Keratinocyte (primary cell): ENCODE data around the gene CCL27. TPM values are rescaled to one million over a fixed set of nuclear protein-coding genes. Genes with fewer than 3 reads are reported as not detected.

Experiments used
- DNase-seq: peaks from one replicate; pipeline ENCODE4 v3.0.0-alpha.2; 2011; ENCODE audit warnings: low read depth, missing footprints, low spot score
- FAIRE-seq: peaks from 2 replicates; lab custom pipeline; 2011; peaks lifted over from hg19 to GRCh38; lab: Jason Lieb, UNC
- H2AFZ ChIP-seq: 2 replicates; pipeline ENCODE4 v1.6.0; 2012; ENCODE audit warnings: low read length, control low read depth, inconsistent platforms; ENCODE audit not compliant: control insufficient read depth
- H3K27ac ChIP-seq: 2 replicates; pipeline ENCODE4 v1.5.1; 2011; ENCODE audit warnings: low read length; ENCODE audit not compliant: control insufficient read depth, insufficient read depth
- H3K27me3 ChIP-seq: 3 replicates; pipeline ENCODE4 v1.6.0; 2011; ENCODE audit warnings: low read length; ENCODE audit not compliant: control insufficient read depth, insufficient read depth; ENCODE audit errors: extremely low read depth
- H3K36me3 ChIP-seq, 2 experiments: 2 replicates in 1 of 2; 3 replicates in 1 of 2; pipeline ENCODE4 v1.5.1; 2011; ENCODE audit warnings: low read length in 2 of 2, mild to moderate bottlenecking in 1 of 2; ENCODE audit not compliant: control insufficient read depth in 2 of 2, insufficient read depth in 2 of 2; ENCODE audit errors: extremely low read depth in 1 of 2
- H3K4me1 ChIP-seq: 3 replicates; pipeline ENCODE4 v1.5.1; 2011; ENCODE audit warnings: low read length; ENCODE audit not compliant: control insufficient read depth, insufficient read depth; ENCODE audit errors: extremely low read depth
- H3K4me2 ChIP-seq: 3 replicates; pipeline ENCODE4 v1.6.0; 2011; ENCODE audit warnings: low read depth, low read length; ENCODE audit not compliant: control insufficient read depth, insufficient read depth; ENCODE audit errors: extremely low read depth
- H3K4me3 ChIP-seq, 3 experiments: fragments of 200-600 bp in 1 of 3; sonication (generic) in 1 of 3; 2 replicates in 2 of 3; 3 replicates in 1 of 3; pipeline ENCODE4 v1.5.1; 2011 to 2016; ENCODE audit warnings: low read length in 3 of 3, mild to moderate bottlenecking in 3 of 3, control low read depth in 2 of 3, inconsistent platforms in 1 of 3, low read depth in 1 of 3, mixed read lengths in 1 of 3, mixed run types in 1 of 3, moderate library complexity in 1 of 3; ENCODE audit not compliant: control insufficient read depth in 2 of 3, insufficient read depth in 2 of 3; ENCODE audit errors: extremely low read depth in 1 of 3
- H3K79me2 ChIP-seq: 2 replicates; pipeline ENCODE4 v1.6.0; 2012; ENCODE audit warnings: low read length; ENCODE audit not compliant: control insufficient read depth, insufficient read depth
- H3K9ac ChIP-seq: 3 replicates; pipeline ENCODE4 v1.6.0; 2011; ENCODE audit warnings: low read length; ENCODE audit not compliant: control insufficient read depth, insufficient read depth; ENCODE audit errors: extremely low read depth
- H3K9me1 ChIP-seq: 3 replicates; pipeline ENCODE4 v1.6.0; 2011; ENCODE audit warnings: low read length; ENCODE audit not compliant: control insufficient read depth, insufficient read depth; ENCODE audit errors: extremely low read depth
- H3K9me3 ChIP-seq: 2 replicates; pipeline ENCODE4 v1.5.1; 2012; ENCODE audit warnings: low read depth, low read length; ENCODE audit not compliant: control insufficient read depth
- H4K20me1 ChIP-seq: 3 replicates; pipeline ENCODE4 v1.6.0; 2011; ENCODE audit warnings: low read length; ENCODE audit not compliant: control insufficient read depth, insufficient read depth; ENCODE audit errors: extremely low read depth
- EZH2 ChIP-seq: IDR thresholded peaks from one replicate; pipeline ENCODE4 v1.6.1; 2012; ENCODE audit warnings: inconsistent platforms, mild to moderate bottlenecking, low read length, moderate library complexity
- dilution Hi-C: fragments of 300-500 bp; cut with MboI; formaldehyde crosslinking; loops from one replicate; pipeline ENCODE4 v1.7.0; 2020; ENCODE audit warnings: low sequenced_read_pairs; ENCODE audit not compliant: extremely low pct_ligation_motif_present
- polyA plus RNA-seq, 5 experiments: library from polyadenylated mRNA; depleted of rRNA in 3 of 5; stranded (reverse) in 3 of 5; stranded (forward) in 1 of 5; unstranded in 1 of 5; fragments of >200 nt; gene quantifications; 1 replicate in 1 of 5; 2 replicates in 3 of 5; 3 replicates in 1 of 5; pipeline versions ENCODE4 v1.2.1 to v1.2.3, GENCODE V29; 2011 to 2012; ENCODE audit warnings: missing spikeins in 2 of 5, low read depth in 1 of 5, low replicate concordance in 1 of 5
- TF ChIP-seq, protein P1 (sequence below), 3 experiments: IDR thresholded peaks in 1 of 3; conservative IDR thresholded peaks in 1 of 3; optimal IDR thresholded peaks in 1 of 3; 2 replicates in 2 of 3; 3 replicates in 1 of 3; pipeline versions ENCODE3 to v1.5.1; 2011; ENCODE audit warnings: low read length in 3 of 3, mild to moderate bottlenecking in 3 of 3, moderate library complexity in 2 of 3, control low read depth in 1 of 3, inconsistent platforms in 1 of 3; ENCODE audit not compliant: insufficient read depth in 2 of 3; ENCODE audit errors: extremely low read depth in 1 of 3

Gene CCL27
- polyA plus RNA-seq, 1 donor (not counting 4 experiments of a cell fraction or from before 2014, with no cell fraction given), result 0.46 TPM

- H3K4me3 ChIP-seq, result no peak overlapping the region
- H2AFZ ChIP-seq, result no peak overlapping the region
- no peaks in the 10 kb centered on the region for H3K9me1 ChIP-seq
- no peak for DNase-seq
- H3K27ac ChIP-seq, result no peak overlapping the region
- TF ChIP-seq, protein P1, sequence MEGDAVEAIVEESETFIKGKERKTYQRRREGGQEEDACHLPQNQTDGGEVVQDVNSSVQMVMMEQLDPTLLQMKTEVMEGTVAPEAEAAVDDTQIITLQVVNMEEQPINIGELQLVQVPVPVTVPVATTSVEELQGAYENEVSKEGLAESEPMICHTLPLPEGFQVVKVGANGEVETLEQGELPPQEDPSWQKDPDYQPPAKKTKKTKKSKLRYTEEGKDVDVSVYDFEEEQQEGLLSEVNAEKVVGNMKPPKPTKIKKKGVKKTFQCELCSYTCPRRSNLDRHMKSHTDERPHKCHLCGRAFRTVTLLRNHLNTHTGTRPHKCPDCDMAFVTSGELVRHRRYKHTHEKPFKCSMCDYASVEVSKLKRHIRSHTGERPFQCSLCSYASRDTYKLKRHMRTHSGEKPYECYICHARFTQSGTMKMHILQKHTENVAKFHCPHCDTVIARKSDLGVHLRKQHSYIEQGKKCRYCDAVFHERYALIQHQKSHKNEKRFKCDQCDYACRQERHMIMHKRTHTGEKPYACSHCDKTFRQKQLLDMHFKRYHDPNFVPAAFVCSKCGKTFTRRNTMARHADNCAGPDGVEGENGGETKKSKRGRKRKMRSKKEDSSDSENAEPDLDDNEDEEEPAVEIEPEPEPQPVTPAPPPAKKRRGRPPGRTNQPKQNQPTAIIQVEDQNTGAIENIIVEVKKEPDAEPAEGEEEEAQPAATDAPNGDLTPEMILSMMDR (optimal IDR thresholded peaks at IDR 0.05 in 1 of 3, IDR thresholded peaks at IDR 0.05 in 1 of 3, conservative IDR thresholded peaks at IDR 0.05 in 1 of 3; ENCODE audit: extremely low read depth in 1 of 3, insufficient read depth in 2 of 3, low read length in 3 of 3), result no peak
- peaks cover 6% of the 10 kb centered on the region for H3K79me2 ChIP-seq
- H3K36me3 ChIP-seq, result no peaks in the 10 kb centered on the region
- dilution Hi-C loops, result no loop called here
- H3K4me2 ChIP-seq, result no peak overlapping the region
- no peak for FAIRE-seq
- peaks cover 14% of the 10 kb centered on the region for H3K4me1 ChIP-seq
- no peak overlapping the region for H3K9ac ChIP-seq
- no peaks in the 10 kb centered on the region for H4K20me1 ChIP-seq
- no peaks in the 10 kb centered on the region for H3K9me3 ChIP-seq
- peaks cover 32% of the 10 kb centered on the region for H3K27me3 ChIP-seq
Observed at GRCh38 chr9:34623374-34624235, 38.9 kb downstream of the CCL27 start.

GRCh38 chr9:34620061-34620994 lies 42.1 kb downstream of the CCL27 start, which contains the start of gene DCTN3:
Gene DCTN3, minus strand, starts transcription at chr9:34620495. Its CDS starts 31 bp downstream, at chr9:34620464.
- TF ChIP-seq EZH2, result no peak
- TF ChIP-seq, protein P1 (optimal IDR thresholded peaks at IDR 0.05 in 1 of 3, IDR thresholded peaks at IDR 0.05 in 1 of 3, conservative IDR thresholded peaks at IDR 0.05 in 1 of 3; ENCODE audit: extremely low read depth in 1 of 3, insufficient read depth in 2 of 3, low read length in 3 of 3), result no peak
- Histone ChIP-seq H3K9ac (peak within 1 kb of the TSS; percentile 79), H2AFZ (peak within 1 kb of the TSS; percentile 96), H3K79me2 (peaks cover 6% of the 10 kb centered on the region), H3K4me1 (peaks cover 14% of the 10 kb centered on the region), H3K4me3 (peak within 1 kb of the TSS; percentile 72 to 84 (median 77)), H3K27ac (peak within 1 kb of the TSS; percentile 60), H3K9me1 (no peaks in the 10 kb centered on the region), H3K36me3 (peaks cover 16 to 24% of the 10 kb centered on the region in 2 experiments), H3K4me2 (peak within 1 kb of the TSS; percentile 93), H4K20me1 (no peaks in the 10 kb centered on the region), H3K27me3 (peaks cover 3% of the 10 kb centered on the region), H3K9me3 (no peaks in the 10 kb centered on the region)
- dilution Hi-C loops, result no loop called here
- peak; percentile 99 for FAIRE-seq
- DNase-seq, result no peak
